Measurements from ENCODE around the gene DEGS1.

DNA sequence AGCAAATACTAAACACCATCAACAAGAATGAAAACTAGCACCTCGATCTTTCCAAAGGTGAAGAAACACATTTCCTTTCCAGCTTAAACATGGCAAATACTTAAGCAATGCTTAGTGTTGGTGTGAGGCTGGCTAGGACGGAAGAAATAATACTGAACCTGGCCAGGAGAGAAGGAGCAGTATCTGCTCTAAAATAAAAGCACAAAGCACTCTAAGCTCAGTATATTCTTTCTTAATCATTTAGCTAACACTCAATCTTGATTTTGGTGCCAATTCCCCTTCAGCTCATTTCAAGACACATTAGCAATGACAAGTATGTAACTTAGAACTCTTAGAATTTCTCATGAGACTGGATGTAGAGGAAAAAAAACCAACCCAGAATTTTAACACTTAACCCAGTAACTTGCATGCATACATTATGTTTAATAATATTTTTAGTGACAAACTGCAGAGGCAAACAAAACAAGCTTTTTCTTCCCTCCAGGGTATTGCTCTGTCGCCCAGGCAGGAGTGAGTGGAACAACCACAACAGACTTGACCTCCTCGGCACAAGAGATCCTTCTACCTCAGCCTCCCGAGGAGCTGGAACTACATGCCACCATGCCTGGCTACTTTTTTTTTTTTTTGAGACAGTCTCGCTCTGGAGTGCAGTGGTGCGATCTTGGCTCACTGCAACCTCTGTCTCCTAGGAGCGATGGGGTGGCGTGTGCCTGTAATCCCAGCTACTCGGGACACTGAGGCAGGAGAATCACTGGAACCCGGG, 54.3 kb downstream of the DEGS1 start:
- TF ChIP-seq, protein P1, sequence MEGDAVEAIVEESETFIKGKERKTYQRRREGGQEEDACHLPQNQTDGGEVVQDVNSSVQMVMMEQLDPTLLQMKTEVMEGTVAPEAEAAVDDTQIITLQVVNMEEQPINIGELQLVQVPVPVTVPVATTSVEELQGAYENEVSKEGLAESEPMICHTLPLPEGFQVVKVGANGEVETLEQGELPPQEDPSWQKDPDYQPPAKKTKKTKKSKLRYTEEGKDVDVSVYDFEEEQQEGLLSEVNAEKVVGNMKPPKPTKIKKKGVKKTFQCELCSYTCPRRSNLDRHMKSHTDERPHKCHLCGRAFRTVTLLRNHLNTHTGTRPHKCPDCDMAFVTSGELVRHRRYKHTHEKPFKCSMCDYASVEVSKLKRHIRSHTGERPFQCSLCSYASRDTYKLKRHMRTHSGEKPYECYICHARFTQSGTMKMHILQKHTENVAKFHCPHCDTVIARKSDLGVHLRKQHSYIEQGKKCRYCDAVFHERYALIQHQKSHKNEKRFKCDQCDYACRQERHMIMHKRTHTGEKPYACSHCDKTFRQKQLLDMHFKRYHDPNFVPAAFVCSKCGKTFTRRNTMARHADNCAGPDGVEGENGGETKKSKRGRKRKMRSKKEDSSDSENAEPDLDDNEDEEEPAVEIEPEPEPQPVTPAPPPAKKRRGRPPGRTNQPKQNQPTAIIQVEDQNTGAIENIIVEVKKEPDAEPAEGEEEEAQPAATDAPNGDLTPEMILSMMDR (IDR thresholded peaks at IDR 0.05): no peak
- TF ChIP-seq POLR2A (IDR thresholded peaks at IDR 0.05): no peak
